Right atrium auricular region (tissue), 2 donors: ENCODE measurements around the gene ING3. TPM values are rescaled to one million over a fixed set of nuclear protein-coding genes. Genes with fewer than 3 reads are reported as not detected.

ENCODE experiments used
- DNase-seq: peaks from one replicate; pipeline ENCODE4 v3.0.0-alpha.2; 2019; ENCODE audit warnings: low spot score
- H3K27ac ChIP-seq, 2 donors: fragments of 200-600 bp; sonication (generic); 1 replicate in 1 of 2; 2 replicates in 1 of 2; pipeline ENCODE4 v1.5.1; 2016 to 2019
- H3K27me3 ChIP-seq, 2 donors: fragments of 200-600 bp; sonication (generic); one replicate each; pipeline versions ENCODE4 v1.5.1 to v1.6.0; 2017 to 2019
- H3K36me3 ChIP-seq: fragments of 200-600 bp; sonication (generic); one replicate; pipeline ENCODE4 v1.5.1; 2016
- H3K4me1 ChIP-seq, 2 donors: fragments of 200-600 bp; sonication (generic); one replicate each; pipeline versions ENCODE4 v1.5.1 to v1.6.0; 2017 to 2019
- H3K4me3 ChIP-seq, 2 donors: fragments of 200-600 bp; sonication (generic); 1 replicate in 1 of 2; 2 replicates in 1 of 2; pipeline ENCODE4 v1.5.1; 2017 to 2019; ENCODE audit warnings: mild to moderate bottlenecking in 1 of 2, moderate library complexity in 1 of 2
- H3K9me3 ChIP-seq, 2 donors: fragments of 200-600 bp; sonication (generic); one replicate each; pipeline ENCODE4 v1.5.1; 2019
- total RNA-seq, 2 donors: library from RNA; depleted of rRNA; stranded (reverse); fragments of >200 nt; gene quantifications; one replicate each; pipeline ENCODE4 v1.1.0, GENCODE V29; 2016
- TF ChIP-seq, protein P1 (sequence below), 2 donors: fragments of 200-600 bp; sonication (generic); IDR thresholded peaks; one replicate each; pipeline ENCODE4 v1.5.1; 2019; ENCODE audit warnings: antibody characterized with exemption in 2 of 2

The ING3 gene
- total RNA-seq, 2 donors from 2014 or later = 9.9 to 10.4 TPM

DNA sequence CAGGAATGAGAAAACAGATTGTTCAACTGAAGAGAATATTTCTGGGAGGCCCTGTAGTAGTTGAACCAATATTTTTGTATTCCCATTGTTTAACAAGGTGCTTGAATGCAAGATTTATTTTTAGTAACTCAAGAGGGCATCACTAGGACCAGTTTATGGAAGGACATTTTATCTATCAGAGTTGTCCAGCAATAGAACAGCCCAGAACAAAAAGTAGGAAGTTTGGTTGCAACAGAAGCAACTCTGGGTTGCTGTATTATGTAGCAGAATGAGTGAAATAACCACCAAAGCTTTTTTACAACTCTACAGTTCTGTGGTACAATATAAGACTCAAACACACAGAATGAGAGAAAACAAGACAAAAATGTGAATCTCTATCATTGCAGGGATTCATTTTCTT, 72.6 kb downstream of the ING3 start:
- no peak for DNase-seq
- no peaks in the 10 kb centered on the region for H3K9me3 ChIP-seq
- peaks cover 0 to 59% of the 10 kb centered on the region in 2 donors for H3K4me1 ChIP-seq
- peak overlapping the region; percentile 61 to 78 for H3K27ac ChIP-seq
- H3K36me3 ChIP-seq = no peaks in the 10 kb centered on the region
- H3K4me3 ChIP-seq = no peak overlapping the region
- TF ChIP-seq, protein P1, sequence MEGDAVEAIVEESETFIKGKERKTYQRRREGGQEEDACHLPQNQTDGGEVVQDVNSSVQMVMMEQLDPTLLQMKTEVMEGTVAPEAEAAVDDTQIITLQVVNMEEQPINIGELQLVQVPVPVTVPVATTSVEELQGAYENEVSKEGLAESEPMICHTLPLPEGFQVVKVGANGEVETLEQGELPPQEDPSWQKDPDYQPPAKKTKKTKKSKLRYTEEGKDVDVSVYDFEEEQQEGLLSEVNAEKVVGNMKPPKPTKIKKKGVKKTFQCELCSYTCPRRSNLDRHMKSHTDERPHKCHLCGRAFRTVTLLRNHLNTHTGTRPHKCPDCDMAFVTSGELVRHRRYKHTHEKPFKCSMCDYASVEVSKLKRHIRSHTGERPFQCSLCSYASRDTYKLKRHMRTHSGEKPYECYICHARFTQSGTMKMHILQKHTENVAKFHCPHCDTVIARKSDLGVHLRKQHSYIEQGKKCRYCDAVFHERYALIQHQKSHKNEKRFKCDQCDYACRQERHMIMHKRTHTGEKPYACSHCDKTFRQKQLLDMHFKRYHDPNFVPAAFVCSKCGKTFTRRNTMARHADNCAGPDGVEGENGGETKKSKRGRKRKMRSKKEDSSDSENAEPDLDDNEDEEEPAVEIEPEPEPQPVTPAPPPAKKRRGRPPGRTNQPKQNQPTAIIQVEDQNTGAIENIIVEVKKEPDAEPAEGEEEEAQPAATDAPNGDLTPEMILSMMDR (IDR thresholded peaks at IDR 0.05) = no peak
- no peaks in the 10 kb centered on the region for H3K27me3 ChIP-seq

DNA sequence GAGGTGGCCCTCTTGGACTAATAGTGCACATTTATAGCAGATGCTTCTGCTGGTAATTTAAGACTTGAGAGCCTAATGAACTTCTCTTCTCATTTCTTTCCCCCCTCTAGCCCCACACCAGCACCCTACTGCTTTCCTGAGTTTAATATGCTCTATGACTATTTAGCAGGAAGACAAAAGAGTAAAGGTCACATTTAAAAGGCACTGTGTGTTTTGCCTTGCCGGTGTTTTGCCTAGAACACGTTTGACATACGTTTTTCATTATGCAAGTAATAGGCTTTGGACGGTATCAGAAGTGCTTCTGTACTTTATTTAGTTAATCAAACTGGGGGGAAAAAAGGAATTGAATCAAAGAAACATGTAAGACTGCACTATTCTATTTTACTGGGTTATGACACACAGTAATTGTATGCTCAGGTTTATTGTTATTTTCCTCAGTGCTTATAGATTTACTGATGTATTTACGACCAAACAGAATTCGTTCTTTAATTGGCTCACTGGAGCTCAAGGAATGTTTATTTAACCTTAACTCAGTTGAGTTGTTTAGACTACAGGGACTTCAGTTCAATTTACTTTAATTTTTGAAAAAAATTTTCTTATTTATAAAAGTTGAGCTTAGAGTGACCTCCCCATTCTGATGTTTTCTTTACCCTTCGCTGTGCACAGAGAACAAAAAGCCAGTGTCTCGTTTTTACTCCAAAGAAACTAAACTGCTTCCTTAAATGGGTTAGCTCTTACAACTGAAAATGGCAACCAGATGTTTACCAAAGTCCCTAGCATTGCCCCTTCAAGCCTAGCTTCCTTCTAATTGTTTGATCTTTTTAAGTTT, 73.3 kb downstream of the ING3 start:
- Histone ChIP-seq H3K36me3 (no peaks in the 10 kb centered on the region), H3K27ac (peak overlapping the region; percentile 61 to 78), H3K4me1 (peaks cover 0 to 58% of the 10 kb centered on the region in 2 donors), H3K9me3 (no peaks in the 10 kb centered on the region), H3K4me3 (no peak overlapping the region), H3K27me3 (no peaks in the 10 kb centered on the region)
- TF ChIP-seq, protein P1 (IDR thresholded peaks at IDR 0.05) = no peak
- no peak for DNase-seq

DNA sequence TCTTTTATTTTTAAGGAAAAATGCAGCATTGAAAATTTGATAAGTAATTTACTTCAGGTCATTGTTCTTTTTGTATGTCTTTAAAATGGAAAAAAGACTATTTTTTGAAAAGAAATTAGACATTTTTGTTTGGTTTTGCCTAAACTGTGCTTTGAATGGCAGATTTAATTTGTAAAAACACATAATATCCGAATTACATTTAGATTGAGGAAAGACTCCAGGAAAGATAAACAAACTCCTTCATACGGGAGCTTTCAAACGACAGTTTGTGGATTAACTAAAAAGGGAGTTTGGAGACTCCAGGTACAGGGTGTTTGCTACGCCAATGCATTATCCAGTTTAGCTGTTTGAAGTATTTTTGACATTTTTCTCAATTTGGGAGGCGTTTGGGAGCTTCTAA, 74.0 kb downstream of the ING3 start:
- Histone ChIP-seq H3K27ac (peak overlapping the region; percentile 61 to 78), H3K4me3 (no peak overlapping the region), H3K27me3 (no peaks in the 10 kb centered on the region), H3K4me1 (peaks cover 0 to 57% of the 10 kb centered on the region in 2 donors), H3K9me3 (no peaks in the 10 kb centered on the region), H3K36me3 (no peaks in the 10 kb centered on the region)
- no peak for DNase-seq
- TF ChIP-seq, protein P1 (IDR thresholded peaks at IDR 0.05) = no peak

DNA sequence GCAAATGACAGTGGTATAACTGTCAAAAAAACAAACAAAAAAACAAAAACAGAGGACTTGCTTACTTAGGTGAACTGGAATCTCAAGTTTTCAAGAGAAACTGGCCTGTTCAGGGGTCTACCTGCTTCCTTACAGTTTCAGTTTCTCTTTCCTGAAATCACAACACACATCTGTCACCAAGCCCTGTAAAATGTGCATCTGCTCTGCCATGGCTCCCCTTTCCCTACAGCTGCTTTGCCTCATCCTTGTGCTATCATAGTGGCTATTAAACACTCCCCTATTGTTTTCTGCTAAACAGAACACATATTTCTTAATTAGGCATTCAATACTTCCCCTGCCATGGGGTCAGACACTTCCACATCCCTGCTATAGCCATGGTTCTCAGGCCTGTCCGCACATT, 75.6 kb downstream of the ING3 start:
- no peaks in the 10 kb centered on the region for H3K27me3 ChIP-seq
- no peaks in the 10 kb centered on the region for H3K36me3 ChIP-seq
- H3K4me1 ChIP-seq = peaks cover 0 to 49% of the 10 kb centered on the region in 2 donors
- no peaks in the 10 kb centered on the region for H3K9me3 ChIP-seq
- H3K4me3 ChIP-seq = no peak overlapping the region
- H3K27ac ChIP-seq = peak overlapping the region in 1 of 2 donors; percentile 78
- DNase-seq = no peak
- TF ChIP-seq, protein P1 (IDR thresholded peaks at IDR 0.05) = no peak

DNA sequence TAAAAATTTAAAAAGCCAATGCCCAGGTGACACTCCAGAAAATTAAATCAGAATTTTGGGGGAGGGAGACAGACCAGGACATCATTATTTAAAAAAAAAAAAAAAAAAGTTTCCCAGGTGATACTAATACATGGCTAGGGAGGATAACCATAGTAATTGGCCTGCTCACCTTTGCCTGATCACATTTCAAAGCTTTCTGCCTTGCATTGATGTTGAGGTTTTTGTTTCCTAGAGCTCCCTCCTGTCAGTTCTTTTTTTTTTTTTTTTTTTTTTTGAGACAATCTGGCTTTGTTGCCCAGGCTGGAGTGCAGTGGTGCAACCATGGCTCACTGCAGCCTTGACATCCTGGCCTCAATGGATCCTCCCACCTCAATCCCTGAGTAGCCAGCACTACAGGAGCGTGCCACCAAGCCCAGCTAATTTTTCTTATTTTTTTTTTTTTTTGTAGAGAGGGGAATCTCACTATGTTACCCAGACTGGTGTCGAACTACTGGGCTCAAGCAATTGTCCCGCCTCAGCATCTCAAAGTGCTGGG, 76.1 kb downstream of the ING3 start:
- H3K9me3 ChIP-seq = no peaks in the 10 kb centered on the region
- DNase-seq = no peak
- H3K36me3 ChIP-seq = no peaks in the 10 kb centered on the region
- H3K4me1 ChIP-seq = peaks cover 0 to 49% of the 10 kb centered on the region in 2 donors
- no peaks in the 10 kb centered on the region for H3K27me3 ChIP-seq
- peak overlapping the region in 1 of 2 donors; percentile 78 for H3K27ac ChIP-seq
- TF ChIP-seq, protein P1 (IDR thresholded peaks at IDR 0.05) = no peak
- H3K4me3 ChIP-seq = no peak overlapping the region

Other genes with a start within 250 kb of the ING3 start
- gene TSPAN12, start 92.6 kb upstream of the ING3 start, total RNA-seq = 10 to 100 TPM; 29.5 to 55.8 TPM
- gene CPED1, start 37.9 kb downstream of the ING3 start, total RNA-seq = 10 to 100 TPM; 13.8 to 19.0 TPM